Measurements from ENCODE around the gene CD59.
"Not testable (repeated sequence)": the region's sequence is repeated elsewhere in the genome, so short reads cannot be mapped to it uniquely, and the experiment has no call there.

The CD59 gene

GRCh38 chr11:33665350-33666106 is 70.7 kb downstream of the CD59 start:
- DNase-seq (ENCODE audit: low read depth) = no peak

- DNase-seq (ENCODE audit: low read depth) = no peak
Observed at GRCh38 chr11:33664827-33665226, 71.4 kb downstream of the CD59 start.

- DNase-seq (ENCODE audit: low read depth) = no peak
Observed at GRCh38 chr11:33664166-33664565, 72.1 kb downstream of the CD59 start.

GRCh38 chr11:33663121-33663520 is 73.1 kb downstream of the CD59 start:
- no peak for DNase-seq (ENCODE audit: low read depth)

- DNase-seq (ENCODE audit: low read depth) = not testable (repeated sequence)
Observed at GRCh38 chr11:33661526-33661925, 74.7 kb downstream of the CD59 start.

GRCh38 chr11:33660962-33661361 is 75.3 kb downstream of the CD59 start:
- no peak for DNase-seq (ENCODE audit: low read depth)

GRCh38 chr11:33659370-33660139 is 76.7 kb downstream of the CD59 start:
- no peak for DNase-seq (ENCODE audit: low read depth)

GRCh38 chr11:33658195-33658900 is 77.9 kb downstream of the CD59 start:
- no peak for DNase-seq (ENCODE audit: low read depth)

- DNase-seq (ENCODE audit: low read depth) = no peak
Observed at GRCh38 chr11:33657757-33658156, 78.5 kb downstream of the CD59 start.

- DNase-seq (ENCODE audit: low read depth) = no peak
Observed at GRCh38 chr11:33656768-33657167, 79.5 kb downstream of the CD59 start.

- no peak for DNase-seq (ENCODE audit: low read depth)
Observed at GRCh38 chr11:33655842-33656600, 80.2 kb downstream of the CD59 start.

- DNase-seq (ENCODE audit: low read depth) = no peak
Observed at GRCh38 chr11:33654594-33654993, 81.6 kb downstream of the CD59 start.

All from stimulated activated CD8-positive, alpha-beta memory T cell treated with anti-CD3 and anti-CD28 coated beads, Interleukin-12 subunit alpha, Interleukin-12 subunit beta, amount 100 ng/mL, for 4 hours (primary cell).